Muscle layer of duodenum (tissue), 2 donors: ENCODE data around the gene PCDHGB4.
"Not testable (repeated sequence)": the region's sequence is repeated elsewhere in the genome, so short reads cannot be mapped to it uniquely, and the experiment has no call there.

Experiments used
- H3K27ac ChIP-seq: one replicate; pipeline ENCODE4 v1.7.0; 2013; ENCODE audit warnings: mild to moderate bottlenecking, low read length
- H3K27me3 ChIP-seq: one replicate; pipeline ENCODE4 v1.7.0; 2013; ENCODE audit warnings: low read depth, mild to moderate bottlenecking, control low read depth, low read length
- H3K36me3 ChIP-seq, 2 donors: one replicate each; pipeline ENCODE4 v1.7.0; 2013; ENCODE audit warnings: low read length in 2 of 2, control low read depth in 1 of 2, mild to moderate bottlenecking in 1 of 2; ENCODE audit not compliant: insufficient read depth in 2 of 2, control insufficient read depth in 1 of 2
- H3K4me1 ChIP-seq, 2 donors: one replicate each; pipeline ENCODE4 v1.7.0; 2013; ENCODE audit warnings: low read length in 2 of 2, mild to moderate bottlenecking in 2 of 2, control low read depth in 1 of 2, moderate library complexity in 1 of 2; ENCODE audit not compliant: insufficient read depth in 2 of 2, control insufficient read depth in 1 of 2
- H3K4me3 ChIP-seq, 2 donors: one replicate each; pipeline ENCODE4 v1.7.0; 2013; ENCODE audit warnings: low read length in 2 of 2, low read depth in 1 of 2, mild to moderate bottlenecking in 1 of 2
- H3K9me3 ChIP-seq, 2 donors: one replicate each; pipeline ENCODE4 v1.7.0; 2013; ENCODE audit warnings: low read length in 2 of 2, control low read depth in 1 of 2, mild to moderate bottlenecking in 1 of 2; ENCODE audit not compliant: control insufficient read depth in 1 of 2
- donor health status: healthy.

PCDHGB4 gene

DNA sequence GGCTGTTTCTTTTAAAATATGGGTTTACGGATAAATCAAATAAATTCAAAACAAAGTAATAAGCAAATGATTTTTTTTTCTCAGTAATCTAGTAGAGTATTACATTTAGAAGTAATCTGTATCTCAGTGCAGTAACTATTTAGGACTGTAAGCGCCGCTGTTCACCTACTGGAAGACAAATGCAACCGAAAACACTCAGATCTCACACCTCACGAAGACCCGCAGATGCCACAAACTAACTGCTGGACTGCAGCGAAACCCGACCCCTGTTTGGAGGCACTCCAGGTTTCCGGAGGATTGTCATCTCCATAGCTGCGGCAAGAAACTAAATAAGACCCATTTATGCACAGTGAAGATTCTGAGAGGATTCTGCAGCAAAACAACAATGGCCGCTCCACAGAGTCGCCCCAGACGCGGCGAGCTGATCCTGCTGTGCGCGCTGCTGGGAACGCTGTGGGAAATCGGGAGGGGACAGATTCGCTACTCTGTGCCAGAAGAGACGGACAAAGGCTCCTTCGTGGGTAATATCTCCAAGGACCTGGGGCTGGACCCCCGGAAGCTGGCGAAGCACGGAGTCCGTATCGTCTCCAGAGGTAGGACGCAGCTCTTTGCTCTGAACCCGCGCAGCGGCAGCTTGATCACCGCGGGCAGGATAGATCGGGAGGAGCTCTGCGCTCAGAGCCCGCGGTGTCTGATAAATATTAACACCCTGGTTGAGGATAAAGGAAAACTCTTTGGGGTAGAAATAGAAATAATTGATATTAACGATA, 5.1 kb downstream of the PCDHGB4 start, which contains the start of gene PCDHGA8:
PCDHGA8 (plus strand) TSS at position 205 of the 770 bp plus-strand sequence; CDS start at position 386, 181 bp downstream.
- Histone ChIP-seq H3K27ac (no peak within 1 kb of the TSS), H3K27me3 (no peaks in the 10 kb centered on the region), H3K9me3 (peaks cover 59 to 82% of the 10 kb centered on the region in 2 donors), H3K4me1 (no peaks in the 10 kb centered on the region), H3K36me3 (peaks cover 0 to 4% of the 10 kb centered on the region in 2 donors), H3K4me3 (peak within 1 kb of the TSS in 1 of 2 donors; percentile 73)

DNA sequence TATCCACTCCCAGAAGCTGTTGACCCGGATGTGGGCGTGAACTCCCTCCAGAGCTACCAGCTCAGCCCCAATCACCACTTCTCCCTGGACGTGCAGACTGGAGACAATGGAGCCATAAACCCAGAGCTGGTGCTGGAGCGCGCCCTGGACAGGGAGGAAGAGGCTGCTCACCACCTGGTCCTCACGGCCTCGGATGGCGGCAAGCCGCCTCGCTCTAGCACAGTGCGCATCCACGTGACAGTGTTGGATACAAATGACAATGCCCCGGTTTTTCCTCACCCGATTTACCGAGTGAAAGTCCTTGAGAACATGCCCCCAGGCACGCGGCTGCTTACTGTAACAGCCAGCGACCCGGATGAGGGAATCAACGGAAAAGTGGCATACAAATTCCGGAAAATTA, 5.8 kb downstream of the PCDHGB4 start:
- H3K36me3 ChIP-seq: peaks cover 0 to 4% of the 10 kb centered on the region in 2 donors
- H3K4me1 ChIP-seq: no peaks in the 10 kb centered on the region
- H3K4me3 ChIP-seq: peak overlapping the region in 1 of 2 donors; percentile 73
- no peak overlapping the region for H3K27ac ChIP-seq
- no peaks in the 10 kb centered on the region for H3K27me3 ChIP-seq
- H3K9me3 ChIP-seq: peaks cover 57 to 82% of the 10 kb centered on the region in 2 donors

DNA sequence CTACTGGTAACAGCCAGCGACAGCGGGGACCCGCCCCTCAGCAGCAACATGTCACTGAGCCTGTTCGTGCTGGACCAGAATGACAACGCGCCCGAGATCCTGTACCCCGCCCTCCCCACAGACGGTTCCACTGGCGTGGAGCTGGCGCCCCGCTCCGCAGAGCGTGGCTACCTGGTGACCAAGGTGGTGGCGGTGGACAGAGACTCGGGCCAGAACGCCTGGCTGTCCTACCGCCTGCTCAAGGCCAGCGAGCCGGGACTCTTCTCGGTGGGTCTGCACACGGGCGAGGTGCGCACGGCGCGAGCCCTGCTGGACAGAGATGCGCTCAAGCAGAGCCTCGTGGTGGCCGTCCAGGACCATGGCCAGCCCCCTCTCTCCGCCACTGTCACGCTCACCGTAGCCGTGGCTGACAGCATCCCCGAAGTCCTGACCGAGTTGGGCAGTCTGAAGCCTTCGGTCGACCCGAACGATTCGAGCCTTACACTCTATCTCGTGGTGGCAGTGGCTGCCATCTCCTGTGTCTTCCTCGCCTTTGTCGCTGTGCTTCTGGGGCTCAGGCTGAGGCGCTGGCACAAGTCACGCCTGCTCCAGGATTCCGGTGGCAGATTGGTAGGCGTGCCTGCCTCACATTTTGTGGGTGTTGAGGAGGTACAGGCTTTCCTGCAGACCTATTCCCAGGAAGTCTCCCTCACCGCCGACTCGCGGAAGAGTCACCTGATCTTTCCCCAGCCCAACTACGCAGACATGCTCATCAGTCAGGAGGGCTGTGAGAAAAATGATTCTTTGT, 7.1 kb downstream of the PCDHGB4 start:
- not testable (repeated sequence) for H3K27ac ChIP-seq, H3K27me3 ChIP-seq, H3K36me3 ChIP-seq, H3K4me1 ChIP-seq
- Histone ChIP-seq H3K4me3 (peak overlapping the region in 1 of 2 donors; percentile 73), H3K9me3 (peaks cover 60 to 82% of the 10 kb centered on the region in 2 donors)

DNA sequence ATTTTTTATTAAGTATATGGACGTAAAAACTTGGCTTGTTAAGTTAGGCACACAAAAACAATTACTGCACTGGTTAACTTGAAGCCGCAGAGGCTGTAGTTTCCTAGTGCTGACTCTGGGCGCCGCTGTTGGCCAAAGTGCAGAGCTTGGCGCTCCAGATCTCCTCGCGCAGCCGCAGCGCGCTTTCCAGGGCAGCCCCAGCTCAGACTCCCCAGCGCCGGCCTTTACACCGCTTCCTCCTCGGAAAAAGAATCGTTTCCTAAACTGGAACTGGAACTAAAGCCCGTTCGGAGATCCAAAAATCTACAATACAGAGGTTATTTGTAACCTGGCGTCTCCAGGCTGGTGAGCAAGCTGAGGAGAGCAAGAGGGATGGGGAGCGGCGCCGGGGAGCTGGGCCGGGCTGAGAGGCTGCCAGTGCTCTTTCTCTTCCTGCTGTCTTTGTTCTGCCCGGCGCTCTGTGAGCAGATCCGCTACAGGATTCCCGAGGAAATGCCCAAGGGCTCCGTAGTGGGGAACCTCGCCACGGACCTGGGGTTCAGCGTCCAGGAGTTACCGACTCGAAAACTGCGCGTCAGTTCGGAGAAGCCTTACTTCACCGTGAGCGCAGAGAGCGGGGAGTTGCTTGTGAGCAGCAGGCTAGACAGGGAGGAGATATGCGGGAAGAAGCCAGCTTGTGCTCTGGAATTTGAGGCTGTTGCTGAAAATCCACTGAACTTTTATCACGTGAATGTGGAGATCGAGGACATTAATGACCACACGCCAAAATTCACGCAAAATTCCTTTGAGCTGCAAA, 10.5 kb downstream of the PCDHGB4 start, which contains the start of gene PCDHGB5:
PCDHGB5 (plus strand) TSS at position 192 of the 796 bp plus-strand sequence; CDS start at position 373, 181 bp downstream.
- Histone ChIP-seq H3K9me3 (peaks cover 47 to 77% of the 10 kb centered on the region in 2 donors), H3K4me3 (peak within 1 kb of the TSS; percentile 33 to 54)
- not testable (repeated sequence) for H3K27me3 ChIP-seq, H3K4me1 ChIP-seq, H3K36me3 ChIP-seq, H3K27ac ChIP-seq

DNA sequence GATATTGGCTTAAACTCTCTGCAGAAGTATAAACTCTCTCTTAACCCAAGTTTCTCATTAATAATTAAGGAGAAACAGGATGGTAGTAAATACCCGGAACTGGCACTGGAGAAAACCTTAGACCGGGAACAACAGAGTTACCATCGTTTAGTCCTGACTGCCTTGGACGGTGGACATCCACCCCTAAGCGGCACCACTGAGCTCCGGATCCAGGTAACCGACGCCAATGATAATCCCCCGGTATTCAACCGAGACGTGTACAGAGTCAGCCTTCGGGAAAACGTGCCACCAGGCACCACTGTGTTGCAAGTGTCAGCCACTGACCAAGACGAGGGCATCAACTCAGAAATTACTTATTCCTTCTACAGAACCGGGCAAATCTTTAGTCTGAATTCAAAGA, 11.1 kb downstream of the PCDHGB4 start:
- Histone ChIP-seq H3K4me3 (peak overlapping the region; percentile 33 to 54), H3K27ac (no peak overlapping the region), H3K4me1 (peaks cover 0 to 4% of the 10 kb centered on the region in 2 donors), H3K36me3 (peaks cover 0 to 4% of the 10 kb centered on the region in 2 donors), H3K9me3 (peaks cover 46 to 77% of the 10 kb centered on the region in 2 donors), H3K27me3 (no peaks in the 10 kb centered on the region)

DNA sequence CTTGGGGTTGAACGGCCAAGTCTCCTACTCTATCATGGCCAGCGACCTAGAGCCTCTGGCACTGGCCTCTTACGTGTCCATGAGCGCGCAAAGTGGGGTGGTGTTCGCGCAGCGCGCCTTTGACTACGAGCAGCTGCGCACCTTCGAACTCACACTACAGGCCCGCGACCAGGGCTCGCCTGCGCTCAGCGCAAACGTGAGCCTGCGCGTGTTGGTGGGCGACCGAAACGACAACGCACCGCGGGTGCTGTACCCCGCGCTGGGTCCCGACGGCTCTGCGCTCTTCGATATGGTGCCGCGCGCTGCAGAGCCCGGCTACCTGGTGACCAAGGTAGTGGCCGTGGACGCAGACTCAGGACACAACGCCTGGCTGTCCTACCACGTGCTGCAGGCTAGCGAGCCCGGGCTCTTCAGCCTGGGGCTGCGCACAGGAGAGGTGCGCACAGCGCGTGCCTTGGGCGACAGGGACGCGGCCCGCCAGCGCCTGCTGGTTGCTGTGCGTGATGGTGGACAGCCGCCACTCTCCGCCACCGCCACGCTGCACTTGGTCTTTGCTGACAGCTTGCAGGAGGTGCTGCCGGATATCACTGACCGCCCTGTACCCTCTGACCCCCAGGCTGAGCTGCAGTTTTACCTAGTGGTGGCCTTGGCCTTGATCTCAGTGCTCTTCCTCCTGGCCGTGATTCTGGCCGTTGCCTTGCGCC, 12.2 kb downstream of the PCDHGB4 start:
- peaks cover 0 to 4% of the 10 kb centered on the region in 2 donors for H3K4me1 ChIP-seq
- no peaks in the 10 kb centered on the region for H3K27me3 ChIP-seq
- no peak overlapping the region for H3K27ac ChIP-seq
- H3K9me3 ChIP-seq: peaks cover 51 to 77% of the 10 kb centered on the region in 2 donors
- peak overlapping the region in 1 of 2 donors; percentile 54 for H3K4me3 ChIP-seq
- H3K36me3 ChIP-seq: peaks cover 0 to 8% of the 10 kb centered on the region in 2 donors

DNA sequence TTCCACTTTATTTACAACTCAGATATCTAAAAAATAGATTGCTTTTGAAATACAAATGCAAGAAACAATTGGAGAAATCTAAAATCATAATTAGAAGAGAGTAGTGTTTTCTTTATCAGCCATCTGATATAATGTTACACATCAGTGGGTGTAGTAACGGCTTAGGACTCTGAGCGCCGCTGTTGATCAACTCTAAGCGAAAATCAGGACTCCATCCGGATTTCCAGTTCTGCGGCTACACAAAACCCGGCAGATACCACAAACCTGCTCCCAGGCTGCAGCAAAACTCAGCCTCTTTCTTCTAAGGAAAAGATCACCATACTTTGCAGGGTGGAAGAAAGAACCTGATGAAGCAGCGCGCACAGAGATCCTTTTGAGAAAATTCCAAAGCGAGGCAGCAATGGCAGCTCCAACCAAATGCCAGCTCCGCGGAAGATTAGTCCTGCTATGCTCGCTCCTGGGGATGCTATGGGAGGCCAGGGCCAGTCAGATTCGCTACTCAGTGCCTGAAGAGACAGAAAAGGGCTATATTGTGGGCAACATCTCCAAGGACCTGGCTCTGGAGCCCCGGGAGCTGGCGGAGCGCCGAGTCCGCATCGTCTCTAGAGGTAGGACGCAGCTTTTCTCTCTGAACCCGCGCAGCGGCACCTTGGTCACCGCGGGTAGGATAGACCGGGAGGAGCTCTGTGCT, 15.2 kb downstream of the PCDHGB4 start, which contains the start of gene PCDHGA9:
PCDHGA9 (plus strand) TSS at position 226 of the 691 bp plus-strand sequence; CDS start at position 401, 175 bp downstream.
- H3K27ac ChIP-seq: no peak within 1 kb of the TSS
- H3K9me3 ChIP-seq: peaks cover 55 to 76% of the 10 kb centered on the region in 2 donors
- H3K27me3 ChIP-seq: no peaks in the 10 kb centered on the region

DNA sequence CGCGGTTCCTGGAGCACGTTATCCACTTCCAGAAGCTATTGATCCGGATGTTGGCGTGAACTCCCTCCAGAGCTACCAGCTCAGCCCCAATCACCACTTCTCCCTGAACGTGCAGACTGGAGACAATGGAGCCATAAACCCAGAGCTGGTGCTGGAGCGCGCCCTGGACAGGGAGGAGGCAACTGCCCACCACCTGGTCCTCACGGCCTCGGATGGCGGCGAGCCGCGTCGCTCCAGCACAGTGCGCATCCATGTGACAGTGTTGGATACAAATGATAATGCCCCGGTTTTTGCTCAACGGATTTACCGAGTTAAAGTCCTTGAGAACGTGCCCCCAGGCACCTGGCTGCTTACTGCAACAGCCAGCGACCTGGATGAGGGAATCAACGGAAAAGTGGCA, 15.9 kb downstream of the PCDHGB4 start:
- Histone ChIP-seq H3K27me3 (no peaks in the 10 kb centered on the region), H3K9me3 (peaks cover 55 to 79% of the 10 kb centered on the region in 2 donors), H3K4me3 (peak overlapping the region; percentile 5 to 68), H3K27ac (no peak overlapping the region), H3K4me1 (peaks cover 0 to 4% of the 10 kb centered on the region in 2 donors), H3K36me3 (peaks cover 0 to 10% of the 10 kb centered on the region in 2 donors)

More for the DNA sequence above, 15.2 kb downstream of the PCDHGB4 start, which contains the start of gene PCDHGA9:
- Histone ChIP-seq H3K36me3 (peaks cover 0 to 10% of the 10 kb centered on the region in 2 donors), H3K4me3 (peak within 1 kb of the TSS; percentile 45 to 68), H3K4me1 (peaks cover 0 to 4% of the 10 kb centered on the region in 2 donors)

DNA sequence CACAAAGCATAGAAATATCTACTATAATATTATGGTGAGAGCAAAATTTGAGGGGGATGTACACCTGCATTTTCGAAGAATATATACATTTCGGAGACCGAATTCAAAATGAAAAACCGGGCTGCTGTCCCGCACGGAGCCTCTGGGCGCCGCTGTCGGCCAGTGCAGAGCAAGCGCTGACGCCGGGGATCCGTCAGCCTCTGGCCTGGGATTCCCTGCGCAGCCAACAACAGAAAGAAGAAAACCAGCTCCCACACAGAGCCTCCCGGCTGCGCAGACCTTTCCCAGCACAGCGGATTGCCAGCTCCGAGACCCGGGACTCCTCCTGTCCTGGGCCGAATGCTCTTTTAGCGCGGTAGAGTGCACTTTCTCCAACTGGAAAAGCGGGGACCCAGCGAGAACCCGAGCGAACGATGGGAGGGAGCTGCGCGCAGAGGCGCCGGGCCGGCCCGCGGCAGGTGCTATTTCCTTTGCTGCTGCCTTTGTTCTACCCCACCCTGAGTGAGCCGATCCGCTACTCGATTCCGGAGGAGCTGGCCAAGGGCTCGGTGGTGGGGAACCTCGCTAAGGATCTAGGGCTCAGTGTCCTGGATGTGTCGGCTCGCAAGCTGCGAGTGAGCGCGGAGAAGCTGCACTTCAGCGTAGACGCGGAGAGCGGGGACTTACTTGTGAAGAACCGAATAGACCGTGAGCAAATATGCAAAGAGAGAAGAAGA, 20.4 kb downstream of the PCDHGB4 start, which contains the start of gene PCDHGB6:
PCDHGB6 (plus strand) TSS at position 232 of the 716 bp plus-strand sequence; CDS start at position 414, 182 bp downstream.
- Histone ChIP-seq H3K36me3 (peaks cover 0 to 13% of the 10 kb centered on the region in 2 donors), H3K4me3 (peak within 1 kb of the TSS; percentile 1 to 70), H3K9me3 (peaks cover 59 to 79% of the 10 kb centered on the region in 2 donors)
- not testable (repeated sequence) for H3K4me1 ChIP-seq, H3K27ac ChIP-seq, H3K27me3 ChIP-seq
